ENCODE measurements around the gene MB21D2.

DNA sequence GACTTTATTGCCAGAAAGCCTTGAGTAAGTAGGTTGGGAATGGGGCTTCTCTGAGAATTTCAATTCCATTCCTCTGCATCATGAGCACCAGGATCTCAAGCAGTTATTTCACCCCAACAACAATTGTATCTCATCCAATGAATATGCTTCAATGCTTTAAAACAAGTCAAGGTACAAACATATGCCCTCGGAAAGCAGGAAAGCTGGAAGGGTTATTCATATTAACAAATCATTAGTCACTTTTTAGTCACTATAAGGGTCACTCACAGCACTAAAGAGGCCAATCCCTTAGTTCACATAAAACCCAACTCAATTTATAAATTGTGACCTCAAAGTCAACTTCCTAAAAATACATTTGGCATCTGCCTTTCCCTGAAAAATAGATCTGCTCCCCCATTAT is 16.2 kb downstream of the MB21D2 start:
- TF ChIP-seq, protein P1, sequence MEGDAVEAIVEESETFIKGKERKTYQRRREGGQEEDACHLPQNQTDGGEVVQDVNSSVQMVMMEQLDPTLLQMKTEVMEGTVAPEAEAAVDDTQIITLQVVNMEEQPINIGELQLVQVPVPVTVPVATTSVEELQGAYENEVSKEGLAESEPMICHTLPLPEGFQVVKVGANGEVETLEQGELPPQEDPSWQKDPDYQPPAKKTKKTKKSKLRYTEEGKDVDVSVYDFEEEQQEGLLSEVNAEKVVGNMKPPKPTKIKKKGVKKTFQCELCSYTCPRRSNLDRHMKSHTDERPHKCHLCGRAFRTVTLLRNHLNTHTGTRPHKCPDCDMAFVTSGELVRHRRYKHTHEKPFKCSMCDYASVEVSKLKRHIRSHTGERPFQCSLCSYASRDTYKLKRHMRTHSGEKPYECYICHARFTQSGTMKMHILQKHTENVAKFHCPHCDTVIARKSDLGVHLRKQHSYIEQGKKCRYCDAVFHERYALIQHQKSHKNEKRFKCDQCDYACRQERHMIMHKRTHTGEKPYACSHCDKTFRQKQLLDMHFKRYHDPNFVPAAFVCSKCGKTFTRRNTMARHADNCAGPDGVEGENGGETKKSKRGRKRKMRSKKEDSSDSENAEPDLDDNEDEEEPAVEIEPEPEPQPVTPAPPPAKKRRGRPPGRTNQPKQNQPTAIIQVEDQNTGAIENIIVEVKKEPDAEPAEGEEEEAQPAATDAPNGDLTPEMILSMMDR (conservative IDR thresholded peaks at IDR 0.05), result no peak
- no peak for TF ChIP-seq ZFX (IDR thresholded peaks at IDR 0.05)

Measured in C4-2B (cell line).